WTC11 (cell line): ENCODE measurements around the gene LY9.

Experiments used
- ATF6 ChIP-seq: sonication (generic); formaldehyde crosslinking; IDR thresholded peaks from 2 replicates; pipeline ENCODE4 v1.8.1; 2023; ENCODE audit warnings: mild to moderate bottlenecking, missing genetic modification reagents
- CTCF ChIP-seq: fragments of 200-600 bp; IDR thresholded peaks from 2 replicates; pipeline ENCODE4 v1.8.0; 2022; ENCODE audit warnings: antibody characterized with exemption
- FOXP1 ChIP-seq: sonication (generic); formaldehyde crosslinking; IDR thresholded peaks from 2 replicates; pipeline ENCODE4 v1.8.0; 2022; ENCODE audit warnings: missing genetic modification reagents, mild to moderate bottlenecking, moderate library complexity, borderline replicate concordance
- HMGA2 ChIP-seq: fragments of 250-450 bp; sonication (Bioruptor Pico); IDR thresholded peaks from 2 replicates; pipeline ENCODE4 v1.4.0; 2021; ENCODE audit warnings: mild to moderate bottlenecking, moderate library complexity
- MYBL2 ChIP-seq: sonication (generic); formaldehyde crosslinking; IDR thresholded peaks from 2 replicates; pipeline ENCODE4 v1.8.1; 2023; ENCODE audit warnings: mild to moderate bottlenecking, moderate library complexity, missing genetic modification reagents
- TEAD4 ChIP-seq: sonication (generic); formaldehyde crosslinking; IDR thresholded peaks from 2 replicates; pipeline ENCODE4 v1.8.0; 2022; ENCODE audit warnings: mild to moderate bottlenecking, missing genetic modification reagents
- USF1 ChIP-seq: sonication (generic); formaldehyde crosslinking; IDR thresholded peaks from 2 replicates; pipeline ENCODE4 v1.8.0; 2022; ENCODE audit warnings: mild to moderate bottlenecking, missing genetic modification reagents
- ZBTB43 ChIP-seq: sonication (generic); formaldehyde crosslinking; IDR thresholded peaks from 2 replicates; pipeline ENCODE4 v1.8.1; 2023; ENCODE audit warnings: mild to moderate bottlenecking, missing genetic modification reagents
- ZNF263 ChIP-seq: sonication (generic); formaldehyde crosslinking; IDR thresholded peaks from 2 replicates; pipeline ENCODE4 v1.8.1; 2022; ENCODE audit warnings: low read depth, mild to moderate bottlenecking, moderate library complexity, missing genetic modification reagents
- TF ChIP-seq, protein P1 (sequence below): sonication (generic); formaldehyde crosslinking; IDR thresholded peaks from 2 replicates; pipeline ENCODE4 v1.8.0; 2022; ENCODE audit warnings: mild to moderate bottlenecking, missing genetic modification reagents
- TF ChIP-seq, protein P2 (sequence below): sonication (generic); formaldehyde crosslinking; IDR thresholded peaks from 2 replicates; pipeline ENCODE4 v1.8.1; 2022; ENCODE audit warnings: low read depth, missing genetic modification reagents, borderline replicate concordance

DNA sequence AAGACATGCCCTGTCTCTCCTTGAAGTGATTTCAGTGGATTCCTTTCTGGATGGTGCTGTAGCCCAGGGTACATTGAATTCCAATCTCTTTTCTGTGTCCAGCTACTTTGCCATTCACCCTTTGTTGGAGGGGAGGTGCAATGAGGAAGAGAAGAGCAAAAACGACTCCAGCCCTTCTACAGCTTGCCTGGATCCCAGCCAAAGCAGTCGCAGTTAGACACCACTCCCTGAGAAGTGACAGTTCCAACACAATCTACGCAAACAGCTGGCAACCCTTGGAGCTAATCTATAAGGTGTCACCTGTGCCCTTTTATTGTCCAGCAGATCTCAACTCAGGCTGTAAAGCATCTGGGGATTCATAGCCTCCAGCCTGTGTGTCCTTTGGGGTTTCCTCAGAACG is 62.1 kb downstream of the LY9 start:
- TF ChIP-seq HMGA2 (no peak), CTCF (no peak), MYBL2 (no peak), ZBTB43 (CRISPR knock-in tag) (no peak), ATF6 (no peak), FOXP1 (CRISPR knock-in tag) (no peak), USF1 (CRISPR knock-in tag) (no peak), TEAD4 (CRISPR knock-in tag) (no peak), ZNF263 (CRISPR knock-in tag) (no peak)
- TF ChIP-seq, protein P1, sequence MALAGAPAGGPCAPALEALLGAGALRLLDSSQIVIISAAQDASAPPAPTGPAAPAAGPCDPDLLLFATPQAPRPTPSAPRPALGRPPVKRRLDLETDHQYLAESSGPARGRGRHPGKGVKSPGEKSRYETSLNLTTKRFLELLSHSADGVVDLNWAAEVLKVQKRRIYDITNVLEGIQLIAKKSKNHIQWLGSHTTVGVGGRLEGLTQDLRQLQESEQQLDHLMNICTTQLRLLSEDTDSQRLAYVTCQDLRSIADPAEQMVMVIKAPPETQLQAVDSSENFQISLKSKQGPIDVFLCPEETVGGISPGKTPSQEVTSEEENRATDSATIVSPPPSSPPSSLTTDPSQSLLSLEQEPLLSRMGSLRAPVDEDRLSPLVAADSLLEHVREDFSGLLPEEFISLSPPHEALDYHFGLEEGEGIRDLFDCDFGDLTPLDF (CRISPR knock-in tag): no peak
- TF ChIP-seq, protein P2, sequence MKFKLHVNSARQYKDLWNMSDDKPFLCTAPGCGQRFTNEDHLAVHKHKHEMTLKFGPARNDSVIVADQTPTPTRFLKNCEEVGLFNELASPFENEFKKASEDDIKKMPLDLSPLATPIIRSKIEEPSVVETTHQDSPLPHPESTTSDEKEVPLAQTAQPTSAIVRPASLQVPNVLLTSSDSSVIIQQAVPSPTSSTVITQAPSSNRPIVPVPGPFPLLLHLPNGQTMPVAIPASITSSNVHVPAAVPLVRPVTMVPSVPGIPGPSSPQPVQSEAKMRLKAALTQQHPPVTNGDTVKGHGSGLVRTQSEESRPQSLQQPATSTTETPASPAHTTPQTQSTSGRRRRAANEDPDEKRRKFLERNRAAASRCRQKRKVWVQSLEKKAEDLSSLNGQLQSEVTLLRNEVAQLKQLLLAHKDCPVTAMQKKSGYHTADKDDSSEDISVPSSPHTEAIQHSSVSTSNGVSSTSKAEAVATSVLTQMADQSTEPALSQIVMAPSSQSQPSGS (CRISPR knock-in tag): no peak
